Right renal cortex interstitium (tissue), 3 donors: Measurements from ENCODE around the gene ACR. TPM values are rescaled to one million over a fixed set of nuclear protein-coding genes. Genes with fewer than 3 reads are reported as not detected.

Source experiments
- DNase-seq, 3 donors: peaks; one replicate each; pipeline ENCODE4 v3.0.0-alpha.2; 2013; ENCODE audit warnings: low read depth in 3 of 3, low spot score in 2 of 3
- polyA plus RNA-seq, 3 donors: library from polyadenylated mRNA; unstranded; fragments of 120-200 nt; gene quantifications; one replicate each; pipeline ENCODE4 v1.2.1, GENCODE V29; 2013; ENCODE audit not compliant: insufficient read length in 3 of 3

The ACR gene
- polyA plus RNA-seq, 3 donors: 0.25 to 0.45 (median 0.28) TPM

GRCh38 chr22:50716290-50717024 is 21.5 kb upstream of the ACR start:
- DNase-seq: no peak

- no peak for DNase-seq
These were observed 20.2 kb upstream of the ACR start for GRCh38 chr22:50717709-50718351.

- no peak for DNase-seq
These were observed 19.7 kb upstream of the ACR start for GRCh38 chr22:50718352-50718709.

- no peak for DNase-seq
These were observed 18.1 kb upstream of the ACR start for GRCh38 chr22:50719814-50720300.

- DNase-seq: no peak
These were observed 17.4 kb upstream of the ACR start for GRCh38 chr22:50720301-50721256.

GRCh38 chr22:50721257-50721844 is 16.7 kb upstream of the ACR start:
- DNase-seq: no peak

GRCh38 chr22:50722048-50722701 is 15.8 kb upstream of the ACR start:
- no peak for DNase-seq

- no peak for DNase-seq
These were observed 15.1 kb upstream of the ACR start for GRCh38 chr22:50722716-50723428.

GRCh38 chr22:50723991-50724390 is 14.0 kb upstream of the ACR start:
- no peak for DNase-seq

- DNase-seq: no peak
These were observed 13.4 kb upstream of the ACR start for GRCh38 chr22:50724616-50725015.

GRCh38 chr22:50725597-50725996 is 12.4 kb upstream of the ACR start:
- no peak for DNase-seq

- no peak for DNase-seq
These were observed 11.2 kb upstream of the ACR start for GRCh38 chr22:50726643-50727340.

- no peak for DNase-seq
These were observed 10.1 kb upstream of the ACR start for GRCh38 chr22:50727678-50728522.

GRCh38 chr22:50728523-50728931 is 9.5 kb upstream of the ACR start:
- DNase-seq: no peak

- DNase-seq: no peak
These were observed 8.5 kb upstream of the ACR start for GRCh38 chr22:50729391-50730012.

- no peak for DNase-seq
These were observed 7.8 kb upstream of the ACR start for GRCh38 chr22:50730013-50730891.
